Spleen (tissue), 11 donors: Measurements from ENCODE around the gene AKNA. TPM values are rescaled to one million over a fixed set of nuclear protein-coding genes. Genes with fewer than 3 reads are reported as not detected.

Source experiments
- DNase-seq: peaks from one replicate; pipeline ENCODE4 v3.0.0-alpha.2; 2020
- H3K27ac ChIP-seq, 8 donors: fragments of 200-600 bp; sonication (generic) in 7 of 8; 1 replicate in 4 of 8; 2 replicates in 4 of 8; pipeline versions ENCODE4 v1.5.0 to v1.8.0; 2016 to 2021; ENCODE audit warnings: inconsistent platforms in 4 of 8, mild to moderate bottlenecking in 4 of 8, moderate library complexity in 1 of 8
- H3K27me3 ChIP-seq, 7 donors: fragments of 200-600 bp; sonication (generic) in 6 of 7; replicated peaks in 1 of 7; 1 replicate in 4 of 7; 2 replicates in 3 of 7; pipeline versions ENCODE4 v1.5.0 to v1.8.0; 2016 to 2021; ENCODE audit warnings: inconsistent platforms in 3 of 7, mild to moderate bottlenecking in 1 of 7
- H3K36me3 ChIP-seq, 6 donors: fragments of 200-600 bp; sonication (generic) in 5 of 6; 1 replicate in 4 of 6; 2 replicates in 2 of 6; pipeline versions ENCODE4 v1.5.0 to v1.8.0; 2016 to 2021; ENCODE audit warnings: inconsistent platforms in 2 of 6
- H3K4me1 ChIP-seq, 6 donors: fragments of 200-600 bp; sonication (generic) in 5 of 6; 1 replicate in 3 of 6; 2 replicates in 3 of 6; pipeline versions ENCODE4 v1.5.0 to v1.8.0; 2016 to 2021; ENCODE audit warnings: inconsistent platforms in 3 of 6
- H3K4me3 ChIP-seq, 8 donors: fragments of 200-600 bp; sonication (generic) in 7 of 8; 1 replicate in 4 of 8; 2 replicates in 4 of 8; pipeline versions ENCODE4 v1.5.0 to v1.8.0; 2016 to 2021; ENCODE audit warnings: inconsistent platforms in 4 of 8, mild to moderate bottlenecking in 4 of 8, moderate library complexity in 2 of 8
- H3K9me3 ChIP-seq, 8 donors: fragments of 200-600 bp; sonication (generic) in 7 of 8; 1 replicate in 4 of 8; 2 replicates in 4 of 8; pipeline versions ENCODE4 v1.5.0 to v1.8.0; 2016 to 2021; ENCODE audit warnings: inconsistent platforms in 4 of 8
- CTCF ChIP-seq, 11 experiments: fragments of 200-600 bp in 7 of 11; fragments of 450-650 bp in 4 of 11; sonication (generic) in 4 of 11; IDR thresholded peaks in 8 of 11; conservative IDR thresholded peaks in 3 of 11; 1 replicate in 7 of 11; 2 replicates in 4 of 11; pipeline versions ENCODE4 v1.4.0 to v1.8.0; 2016 to 2021; ENCODE audit warnings: antibody characterized with exemption in 11 of 11, inconsistent platforms in 4 of 11, mild to moderate bottlenecking in 1 of 11
- POLR2A ChIP-seq, 3 donors: fragments of 450-650 bp; IDR thresholded peaks; one replicate each; pipeline ENCODE4 v1.5.1; 2017; ENCODE audit warnings: antibody characterized with exemption in 3 of 3, mild to moderate bottlenecking in 1 of 3
- POLR2AphosphoS5 ChIP-seq, 3 donors: sonication (generic); formaldehyde crosslinking; IDR thresholded peaks; one replicate each; pipeline ENCODE4 v1.5.1; 2017; ENCODE audit warnings: antibody characterized with exemption in 3 of 3
- WGBS, 5 donors: extraction: QIAGEN DNeasy Blood & Tissue Kit in 3 of 5; methylation state at CpG; one replicate each; pipeline versions ENCODE4 v1.1.5 to v1.1.7; 2013 to 2018; 5-methylcytosine and 5-hydroxymethylcytosine counted together
- intact Hi-C: fragments of 100-400 bp; cut with DNase I; formaldehyde crosslinking; loops from one replicate; pipeline ENCODE4 v1.15.0; 2023; ENCODE audit warnings: low total_unique reads
- polyA plus RNA-seq, 3 donors: library from polyadenylated mRNA; stranded (reverse); fragments of 200-250 nt; gene quantifications; one replicate each; pipeline ENCODE4 v1.2.1, GENCODE V29; 2013
- total RNA-seq, 7 donors: library from RNA; depleted of rRNA in 3 of 7; stranded (reverse); fragments of >200 nt in 3 of 7; fragmentation: NEBNext Ultra II Directional in 4 of 7; extraction: Animal tissue kit (Norgen Biotek cat#: 25700) in 4 of 7; gene quantifications; one replicate each; pipeline versions ENCODE4 v1.1.0 to v1.2.1, GENCODE V29; 2016 to 2021
- donor health status: healthy with polysubstance abuse.
- donor health status: DM: no; HTN: no; CAD: no; lungs with moderate emphysema.
- donor health status: DM: no; HTN: no; CAD: no.
- donor health status: Bipolar disorder and iron deficiency.
- donor health status: healthy.
- donor health status: DM: no; HTN: no; CAD: no.
- donor health status: DM: yes; HTN: yes; CAD: no.

Gene AKNA
- total and polyA plus RNA-seq, 10 donors = 92.9 to 324 (median 216) TPM

DNA sequence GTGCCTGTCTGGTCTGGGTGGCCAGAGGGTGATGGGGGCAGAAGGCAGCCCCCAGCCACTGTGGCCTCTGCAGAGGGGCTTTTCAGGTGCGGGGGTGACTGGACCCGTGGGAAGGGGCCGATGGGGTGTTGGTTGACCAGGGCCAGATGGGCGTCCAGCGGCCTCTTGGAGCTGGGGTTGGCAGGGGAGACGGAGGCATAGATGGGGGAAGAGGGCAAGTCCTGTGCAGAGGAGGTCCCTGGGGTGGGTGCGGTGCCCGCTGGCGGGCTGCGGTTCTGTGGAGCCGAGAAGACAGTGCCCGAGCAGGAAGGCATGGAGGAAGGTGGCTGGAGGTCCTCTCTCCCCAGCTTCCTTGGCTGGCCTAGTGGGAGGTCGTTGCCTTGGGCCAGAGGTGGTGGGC lies 18.7 kb upstream of the AKNA start:
- no peaks in the 10 kb centered on the region for H3K27me3 ChIP-seq

GRCh38 chr9:114405294-114406034 lies 17.7 kb upstream of the AKNA start:
- intact Hi-C loops = loop anchor here (2.0 to 5.0 kb wide), 2 partner anchors 102 to 247 kb away; partner anchors contain the start of gene WHRN
- WGBS, 5 donors = 27 to 37% (median 29%) methylated on average over 13 to 15 of the region's 15 CpGs

More for the DNA sequence above, 18.7 kb upstream of the AKNA start:
- Histone ChIP-seq H3K27ac (no peak overlapping the region), H3K4me3 (no peak overlapping the region), H3K36me3 (peaks cover 0 to 41% (median 4%) of the 10 kb centered on the region in 6 donors), H3K4me1 (peaks cover 0 to 9% (median 7%) of the 10 kb centered on the region in 6 donors), H3K9me3 (no peaks in the 10 kb centered on the region)
- peak; percentile 78 for DNase-seq
- intact Hi-C loops = loop anchor here (5.0 kb wide), 1 partner anchor 101 kb away; the partner anchor contains the start of gene WHRN
- 88 to 94% (median 93%) methylated on average over 12 to 13 of the region's 13 CpGs for WGBS, 5 donors
- TF ChIP-seq CTCF (IDR thresholded peaks at IDR 0.05 in 8 of 11, conservative IDR thresholded peaks at IDR 0.05 in 3 of 11) = no peak
- TF ChIP-seq POLR2AphosphoS5 (IDR thresholded peaks at IDR 0.05) = no peak
- no peak for TF ChIP-seq POLR2A (IDR thresholded peaks at IDR 0.05)

GRCh38 chr9:114404531-114404930 lies 16.7 kb upstream of the AKNA start:
- Histone ChIP-seq H3K27me3 (no peaks in the 10 kb centered on the region), H3K36me3 (peaks cover 0 to 42% (median 4%) of the 10 kb centered on the region in 6 donors), H3K4me3 (no peak overlapping the region), H3K27ac (no peak overlapping the region), H3K9me3 (no peaks in the 10 kb centered on the region), H3K4me1 (peaks cover 0 to 9% (median 7%) of the 10 kb centered on the region in 6 donors)
- DNase-seq = no peak
- intact Hi-C loops = loop anchor here (2.0 kb wide), 1 partner anchor 248 kb away; no protein-coding TSS in a partner anchor
- 88 to 96% (median 92%) methylated on average over 2 of the region's 2 CpGs for WGBS, 5 donors
- TF ChIP-seq POLR2A (IDR thresholded peaks at IDR 0.05) = no peak
- TF ChIP-seq POLR2AphosphoS5 (IDR thresholded peaks at IDR 0.05) = no peak
- no peak for TF ChIP-seq CTCF (IDR thresholded peaks at IDR 0.05 in 8 of 11, conservative IDR thresholded peaks at IDR 0.05 in 3 of 11)

More at GRCh38 chr9:114405294-114406034, 17.7 kb upstream of the AKNA start:
- Histone ChIP-seq H3K27ac (no peak overlapping the region), H3K4me1 (peaks cover 0 to 9% (median 7%) of the 10 kb centered on the region in 6 donors), H3K27me3 (no peaks in the 10 kb centered on the region), H3K36me3 (peaks cover 0 to 42% (median 4%) of the 10 kb centered on the region in 6 donors), H3K4me3 (no peak overlapping the region), H3K9me3 (no peaks in the 10 kb centered on the region)
- peak; percentile 91 for DNase-seq
- TF ChIP-seq CTCF (IDR thresholded peaks at IDR 0.05 in 8 of 11, conservative IDR thresholded peaks at IDR 0.05 in 3 of 11) = peak; percentile 81 to 97 (median 90)
- peak; percentile 18 to 67 (median 48) for TF ChIP-seq POLR2AphosphoS5 (IDR thresholded peaks at IDR 0.05)
- no peak for TF ChIP-seq POLR2A (IDR thresholded peaks at IDR 0.05)

GRCh38 chr9:114403153-114403756 lies 15.5 kb upstream of the AKNA start:
- Histone ChIP-seq H3K27me3 (no peaks in the 10 kb centered on the region), H3K9me3 (no peaks in the 10 kb centered on the region), H3K27ac (no peak overlapping the region), H3K4me1 (peaks cover 0 to 22% (median 13%) of the 10 kb centered on the region in 6 donors), H3K4me3 (no peak overlapping the region), H3K36me3 (peaks cover 0 to 42% (median 4%) of the 10 kb centered on the region in 6 donors)
- DNase-seq = no peak
- intact Hi-C loops = no loop called here
- 85 to 95% (median 90%) methylated on average over 10 to 16 of the region's 16 CpGs for WGBS, 5 donors
- TF ChIP-seq POLR2A (IDR thresholded peaks at IDR 0.05) = no peak
- TF ChIP-seq POLR2AphosphoS5 (IDR thresholded peaks at IDR 0.05) = no peak
- TF ChIP-seq CTCF (IDR thresholded peaks at IDR 0.05 in 8 of 11, conservative IDR thresholded peaks at IDR 0.05 in 3 of 11) = no peak
